NCI-H1417 treated with DMSO at 0.1 percent for 48 hours (cell line): ENCODE measurements around the gene SLC39A7.

ENCODE experiments used
- DNase-seq: peaks from one replicate; lab custom pipeline; 2025; lab: John Stamatoyannopoulos, UW

The SLC39A7 gene

GRCh38 chr6:33170176-33171015 is 30.3 kb upstream of the SLC39A7 start:
- no peak for DNase-seq

GRCh38 chr6:33171016-33171879 is 29.4 kb upstream of the SLC39A7 start:
- no peak for DNase-seq

DNA sequence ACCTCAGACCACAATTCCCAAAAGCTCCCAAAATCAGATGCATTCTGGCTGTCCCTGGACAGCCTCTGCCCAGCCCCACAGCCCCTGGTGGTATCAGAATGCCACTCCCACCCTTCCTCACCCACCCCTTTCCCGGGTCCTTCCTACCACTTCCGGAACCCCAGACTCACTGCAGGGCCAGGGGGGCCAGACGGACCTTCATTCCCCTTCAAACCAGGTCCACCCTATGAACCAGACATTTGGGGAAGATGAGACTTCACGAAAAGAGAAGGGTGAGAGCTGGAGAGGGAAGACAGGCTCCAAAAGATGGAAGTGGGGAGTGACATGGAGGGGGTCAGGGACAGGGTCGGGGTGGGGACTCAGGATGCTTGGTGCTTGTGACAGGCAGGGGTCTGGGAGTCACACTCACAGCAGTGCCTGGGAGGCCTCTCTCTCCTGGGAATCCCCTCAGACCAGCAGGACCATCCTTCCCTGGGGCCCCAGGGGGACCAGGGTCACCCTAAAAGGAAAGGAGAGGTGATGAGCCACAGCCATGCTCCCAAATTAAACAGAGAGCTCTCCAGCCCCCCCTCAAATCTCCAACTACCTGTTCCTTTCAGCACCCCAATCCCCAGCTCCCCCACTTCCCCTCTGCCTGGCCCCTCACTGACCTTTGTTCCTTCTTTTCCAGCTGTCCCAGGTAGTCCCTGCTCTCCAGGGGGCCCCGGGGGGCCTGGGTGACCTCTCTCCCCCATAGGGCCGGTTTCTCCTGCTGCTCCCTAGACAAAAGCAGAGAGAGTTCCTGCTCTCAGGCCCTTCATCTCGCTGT is 28.6 kb upstream of the SLC39A7 start:
- no peak for DNase-seq

DNA sequence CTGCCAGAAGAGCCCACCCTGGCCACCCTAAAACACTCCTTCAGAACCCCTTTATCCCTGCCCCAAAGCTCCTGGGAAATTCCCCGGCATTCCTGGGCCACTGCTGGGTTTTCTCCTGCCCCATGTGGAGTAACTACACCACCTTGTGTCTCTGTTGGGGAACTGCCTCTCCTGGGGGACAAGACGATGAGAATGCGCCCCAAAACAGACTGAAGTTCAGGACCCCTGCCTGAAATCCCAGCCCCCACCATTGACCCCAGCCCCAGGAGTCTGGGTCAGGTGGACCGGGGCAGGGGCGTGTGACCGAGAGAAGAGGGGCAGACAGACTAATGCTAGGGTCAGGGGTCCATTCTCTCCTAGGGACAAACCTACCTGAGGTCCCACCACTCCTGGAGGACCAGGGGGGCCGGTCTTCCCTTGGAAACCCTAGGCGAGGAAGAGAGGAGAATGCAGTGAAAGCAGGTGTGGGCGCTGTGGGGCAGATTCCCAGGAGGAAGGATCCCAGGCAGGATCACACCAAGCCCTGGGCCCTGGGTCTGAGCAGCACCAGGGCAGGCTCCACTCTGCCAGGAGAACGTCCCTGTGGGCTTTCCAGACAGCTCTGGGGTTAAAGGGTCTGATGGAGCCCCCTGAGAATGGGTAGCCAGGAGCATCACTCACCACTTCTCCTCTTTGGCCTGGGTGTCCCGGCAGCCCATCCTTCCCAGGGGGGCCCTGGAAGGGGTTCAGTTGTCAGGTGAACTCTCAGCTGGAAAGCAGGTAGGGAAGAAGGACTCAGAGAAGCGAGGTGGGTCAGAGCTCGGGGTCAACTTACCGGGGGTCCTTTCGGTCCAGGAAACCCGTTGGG is 27.8 kb upstream of the SLC39A7 start:
- no peak for DNase-seq

DNA sequence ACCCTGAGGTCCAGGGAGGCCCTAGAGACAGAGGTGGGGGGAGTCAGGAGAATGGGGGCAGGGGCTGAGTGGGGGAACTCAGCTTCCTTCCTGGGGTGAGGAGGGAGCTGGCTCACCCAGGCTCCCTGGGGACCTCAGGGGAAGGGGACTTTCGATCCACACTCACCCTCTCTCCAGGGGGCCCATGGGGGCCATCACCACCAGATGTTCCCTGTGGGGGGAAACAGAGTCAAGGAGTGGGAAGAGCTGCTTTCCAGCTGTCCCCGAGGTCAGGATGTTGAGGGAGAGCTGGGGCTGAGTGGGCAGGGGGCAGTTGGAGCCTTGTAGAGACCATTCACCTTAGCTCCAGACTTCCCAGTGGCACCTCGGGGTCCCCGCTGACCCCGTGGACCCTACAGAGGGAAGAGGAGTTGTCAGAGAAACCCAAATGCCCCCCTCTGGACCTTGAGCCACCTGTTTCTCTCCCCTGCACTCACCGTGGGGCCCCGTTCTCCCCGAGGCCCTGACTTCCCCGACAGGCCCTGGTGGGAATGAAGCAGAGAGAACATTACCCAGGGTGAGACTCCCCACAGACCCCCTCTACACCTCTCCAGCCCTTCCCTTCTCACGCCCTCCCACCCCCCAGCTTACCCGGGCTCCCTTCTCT is 27.0 kb upstream of the SLC39A7 start:
- no peak for DNase-seq

DNA sequence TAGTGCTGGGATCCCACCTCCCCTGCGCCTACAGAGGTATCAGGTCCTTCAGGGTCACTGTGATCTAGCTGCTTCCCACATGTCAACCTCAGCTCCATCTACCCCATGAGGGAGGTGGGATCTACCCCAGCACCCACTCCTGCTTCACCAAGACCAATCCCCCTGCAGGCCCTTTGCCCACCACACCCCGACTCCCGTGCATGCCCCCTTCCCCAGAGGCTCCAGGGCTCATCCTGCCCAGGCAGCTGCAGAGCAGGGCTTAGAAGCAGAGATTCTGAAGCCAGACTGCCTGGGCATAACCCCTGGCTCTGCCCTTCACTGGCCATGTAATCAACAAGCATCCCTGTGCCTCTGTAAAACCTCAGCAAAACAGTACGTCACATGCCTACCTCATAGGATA is 25.9 kb upstream of the SLC39A7 start:
- DNase-seq = no peak

DNA sequence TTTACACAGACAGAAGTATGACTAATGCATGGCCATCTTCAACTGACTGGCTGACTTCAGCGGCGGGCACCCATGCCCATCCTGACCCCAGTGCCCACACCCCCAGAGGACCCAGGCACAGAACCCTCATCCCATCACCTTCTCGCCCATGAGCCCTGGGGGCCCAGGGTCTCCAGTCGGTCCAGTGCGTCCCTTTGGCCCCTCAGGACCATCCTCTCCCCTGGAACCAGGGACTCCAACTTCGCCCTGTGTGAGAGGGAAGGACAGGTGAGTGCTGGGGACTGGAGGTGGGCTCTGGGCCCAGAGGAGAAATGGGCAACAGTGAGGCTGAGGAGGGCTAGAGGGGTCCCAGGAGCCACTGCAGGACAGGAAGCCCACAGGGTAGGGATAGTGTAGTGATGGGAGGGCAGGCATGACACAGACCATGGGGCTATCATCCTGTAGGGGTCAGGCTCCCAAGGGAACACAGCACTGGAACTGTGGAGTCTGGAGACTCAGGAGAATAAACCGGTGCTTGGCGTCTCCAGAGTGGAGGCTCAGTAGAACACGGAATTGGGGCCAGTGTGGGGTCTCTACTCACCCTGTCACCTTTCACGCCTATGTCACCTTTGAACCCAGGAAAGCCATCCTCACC is 25.1 kb upstream of the SLC39A7 start:
- DNase-seq = no peak

DNA sequence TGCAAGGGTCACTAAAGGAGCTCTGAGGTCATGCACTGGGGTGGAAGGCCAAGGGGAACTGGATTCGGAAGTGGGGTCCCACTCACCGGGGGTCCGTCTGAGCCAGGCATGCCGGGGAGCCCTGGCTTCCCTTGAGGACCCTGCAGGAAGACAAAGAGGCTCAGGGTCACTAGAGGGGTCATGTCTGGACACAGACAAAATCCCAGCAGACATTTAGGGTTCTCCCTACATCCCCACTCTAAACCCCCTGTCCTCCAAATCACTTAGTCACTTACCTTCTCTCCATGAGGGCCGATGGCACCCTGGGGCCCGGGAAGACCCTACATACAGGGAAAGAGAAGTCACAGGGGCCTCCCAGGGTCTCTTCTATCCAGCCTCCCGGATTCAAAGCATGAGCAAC is 23.8 kb upstream of the SLC39A7 start:
- DNase-seq = no peak

DNA sequence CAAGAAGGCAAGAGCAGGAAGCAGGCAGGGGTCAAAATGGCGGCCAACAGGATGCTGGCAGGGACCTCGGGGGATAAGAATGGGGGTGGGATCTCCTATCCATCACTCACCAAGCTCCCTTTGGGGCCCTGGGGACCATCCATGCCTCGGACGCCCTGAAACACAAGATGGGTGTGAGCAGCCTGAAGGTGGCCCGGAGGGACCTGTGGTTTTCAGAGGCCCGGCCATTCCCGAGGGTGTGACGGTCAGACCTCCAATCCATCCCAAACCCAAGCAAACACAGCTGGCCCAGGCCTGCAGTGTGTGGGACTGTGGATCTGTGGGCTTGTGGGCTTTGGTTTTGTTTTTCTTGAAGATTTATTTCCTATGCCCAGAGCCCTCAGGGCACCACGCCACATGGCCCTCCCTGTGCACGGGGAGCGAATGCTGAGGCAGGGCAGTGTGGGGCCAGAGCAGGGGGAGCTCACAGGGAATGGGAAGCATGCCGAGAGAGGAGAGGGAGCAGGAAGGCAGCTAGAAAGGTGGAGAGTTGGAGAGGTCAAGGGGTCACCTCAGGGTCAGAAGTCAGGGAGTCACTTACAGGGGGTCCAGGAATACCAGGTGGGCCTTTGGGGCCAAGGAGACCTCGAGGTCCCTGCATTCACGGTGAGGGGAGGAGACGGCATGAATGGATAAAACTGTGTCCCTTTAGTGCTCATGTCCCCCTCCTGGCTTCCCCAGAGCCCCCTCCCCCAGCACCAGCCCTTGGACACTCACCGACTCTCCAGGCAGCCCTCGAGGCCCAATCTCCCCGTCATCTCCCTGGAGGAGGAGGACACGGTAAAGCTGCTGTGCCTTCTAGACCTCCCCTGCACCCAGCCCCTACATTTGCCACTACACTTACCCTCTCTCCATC is 22.9 kb upstream of the SLC39A7 start:
- no peak for DNase-seq

GRCh38 chr6:33178755-33179475 is 21.8 kb upstream of the SLC39A7 start:
- DNase-seq = no peak

DNA sequence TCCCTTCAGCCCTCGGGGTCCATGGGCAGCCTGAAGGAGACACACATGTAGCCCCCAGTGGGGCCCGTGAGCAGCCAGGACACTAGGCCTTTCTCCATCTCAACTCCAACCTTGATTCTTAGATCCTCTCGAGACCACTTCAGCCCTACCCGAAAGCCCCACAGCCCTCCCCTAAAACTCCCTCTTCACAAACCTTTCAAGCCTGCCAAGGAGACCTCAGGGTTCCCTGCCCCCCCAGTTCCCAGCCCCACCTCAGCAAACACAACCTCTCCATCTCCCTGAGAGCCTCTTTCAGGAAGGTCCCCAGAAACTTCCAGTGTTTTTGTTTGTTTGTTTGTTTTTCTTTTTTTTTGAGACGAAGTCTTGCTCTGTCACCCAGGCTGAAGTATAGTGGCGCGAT is 19.5 kb upstream of the SLC39A7 start:
- DNase-seq = no peak

DNA sequence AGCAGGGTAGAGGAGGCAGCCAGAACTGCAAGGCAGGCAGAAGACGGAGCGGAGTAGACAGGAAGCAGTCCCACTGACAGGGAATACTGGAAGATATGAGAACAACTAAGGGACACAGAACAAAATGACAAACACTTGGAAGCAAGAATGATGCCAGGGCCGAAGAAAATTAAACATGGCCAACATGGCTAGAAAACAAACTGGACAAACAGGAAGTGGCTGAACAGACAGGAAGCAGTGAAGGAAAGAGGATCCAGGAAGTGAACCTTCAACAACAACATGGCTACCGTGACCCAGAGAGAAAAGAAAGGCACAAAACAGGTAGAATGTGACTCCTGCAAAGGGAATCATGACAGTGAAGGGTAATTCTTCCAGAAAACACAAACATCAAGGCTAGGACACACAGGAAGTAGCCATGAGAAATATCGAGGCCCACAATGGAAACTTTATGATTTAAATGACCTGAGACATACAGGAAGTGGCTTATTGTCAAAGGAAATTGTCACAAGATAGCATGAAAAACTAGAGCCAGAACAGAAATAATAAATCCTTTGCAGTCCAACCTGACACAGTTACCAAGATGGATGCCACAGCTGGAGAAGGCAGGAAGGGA is 17.5 kb upstream of the SLC39A7 start:
- no peak for DNase-seq

GRCh38 chr6:33185190-33185589 is 15.5 kb upstream of the SLC39A7 start:
- no peak for DNase-seq

- no peak for DNase-seq
Measured at GRCh38 chr6:33185654-33186187, 14.9 kb upstream of the SLC39A7 start.

GRCh38 chr6:33187809-33188208 is 12.9 kb upstream of the SLC39A7 start:
- DNase-seq = no peak

DNA sequence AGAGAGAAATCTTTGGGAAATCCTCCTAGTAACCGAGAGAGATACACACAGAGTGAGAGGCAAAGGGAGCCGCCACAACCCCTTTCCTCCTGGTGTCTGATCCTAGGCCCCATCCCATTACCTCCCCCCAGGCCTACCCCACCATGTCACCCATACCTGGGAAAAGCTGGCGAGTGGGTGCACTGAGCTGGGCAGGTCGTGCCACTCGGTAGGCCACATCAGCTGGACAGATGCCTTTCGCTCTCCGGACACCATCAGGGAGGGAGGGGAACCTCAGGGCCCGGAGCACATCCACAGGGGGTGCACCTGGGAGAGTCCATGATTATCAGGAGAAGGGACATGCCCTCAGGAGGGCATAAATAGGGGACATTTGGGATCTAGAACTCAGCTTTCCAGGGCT is 11.5 kb upstream of the SLC39A7 start:
- DNase-seq = no peak

DNA sequence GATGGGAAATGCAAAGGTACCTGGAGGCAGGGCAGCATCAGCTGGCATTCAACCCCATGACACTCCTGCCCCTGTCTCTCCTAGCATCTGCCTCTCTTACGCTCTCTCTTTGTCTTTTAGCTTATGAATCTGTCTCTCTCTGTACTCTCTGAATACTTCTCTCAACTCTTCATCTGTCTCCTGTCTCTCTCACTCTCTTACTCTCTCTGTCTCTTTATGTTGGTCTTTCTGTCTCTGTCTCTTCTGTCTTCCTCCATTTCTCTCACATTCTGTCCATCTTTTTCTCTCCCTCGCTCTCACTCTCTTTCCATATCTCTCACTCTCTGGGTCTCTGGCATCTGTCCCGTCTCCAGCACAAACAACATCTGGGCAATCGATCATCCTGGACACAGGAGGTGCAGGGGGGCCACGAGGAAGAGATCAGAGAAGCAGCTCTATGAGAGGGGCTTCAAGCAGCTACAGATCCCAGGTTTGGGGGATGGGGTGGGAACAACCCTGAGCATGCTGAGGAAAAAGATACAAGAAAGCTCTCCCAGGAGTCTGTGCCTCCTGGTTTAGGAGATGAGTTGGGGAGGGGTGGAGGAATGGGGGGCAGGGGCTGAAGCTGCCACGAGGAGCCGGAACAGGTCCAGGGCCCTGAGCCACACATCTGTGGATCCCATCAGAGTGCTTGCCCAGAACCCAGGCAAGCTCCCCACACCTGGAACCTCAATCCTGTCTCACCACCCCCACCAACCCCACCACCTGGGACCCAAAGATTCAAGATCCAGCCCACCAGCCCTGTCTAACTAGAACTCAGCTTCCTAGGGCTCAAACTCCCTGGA is 10.8 kb upstream of the SLC39A7 start:
- no peak for DNase-seq
